Upper lobe of right lung (tissue), 1 donor: ENCODE results near the gene GABRB1. TPM values are rescaled to one million over a fixed set of nuclear protein-coding genes. Genes with fewer than 3 reads are reported as not detected.
A peak's percentile ranks its signal among the peaks of the same experiment; 100 is the strongest.

Source experiments
- ATAC-seq: fragments of 200-7000 bp; cut with Tn5 transposase; one replicate; pipeline ENCODE4 v1.9.1; 2020; ENCODE audit warnings: mild to moderate bottlenecking, moderate library complexity
- DNase-seq: peaks from one replicate; pipeline ENCODE4 v3.0.0-alpha.2; 2020
- H3K27ac ChIP-seq: fragments of 200-600 bp; one replicate; pipeline ENCODE4 v1.8.0; 2022
- H3K27me3 ChIP-seq: fragments of 200-600 bp; one replicate; pipeline ENCODE4 v1.8.0; 2022; ENCODE audit warnings: mild to moderate bottlenecking
- H3K36me3 ChIP-seq: fragments of 200-600 bp; one replicate; pipeline ENCODE4 v1.8.0; 2022
- H3K4me1 ChIP-seq: fragments of 200-600 bp; one replicate; pipeline ENCODE4 v1.8.0; 2022
- H3K4me3 ChIP-seq: fragments of 200-600 bp; one replicate; pipeline ENCODE4 v1.8.0; 2022; ENCODE audit warnings: mild to moderate bottlenecking
- H3K9me3 ChIP-seq: fragments of 200-600 bp; one replicate; pipeline ENCODE4 v1.8.0; 2022
- intact Hi-C: fragments of 100-400 bp; cut with DNase I; formaldehyde crosslinking; loops from one replicate; pipeline ENCODE4 v1.11.0; 2022
- total RNA-seq: library from RNA; stranded (reverse); fragmentation: NEBNext Ultra II Directional; extraction: Animal tissue kit (Norgen Biotek cat#: 25700); gene quantifications from one replicate; pipeline ENCODE4 v1.2.1, GENCODE V29; 2021
- TF ChIP-seq, protein P1 (sequence below): fragments of 200-600 bp; IDR thresholded peaks from one replicate; pipeline ENCODE4 v1.8.0; 2022; ENCODE audit warnings: antibody characterized with exemption
- donor health status: DM: no; HTN: yes; CAD: no; lungs with severe emphysema.

Gene GABRB1
- total RNA-seq, 1 donor from 2014 or later = not detected

DNA sequence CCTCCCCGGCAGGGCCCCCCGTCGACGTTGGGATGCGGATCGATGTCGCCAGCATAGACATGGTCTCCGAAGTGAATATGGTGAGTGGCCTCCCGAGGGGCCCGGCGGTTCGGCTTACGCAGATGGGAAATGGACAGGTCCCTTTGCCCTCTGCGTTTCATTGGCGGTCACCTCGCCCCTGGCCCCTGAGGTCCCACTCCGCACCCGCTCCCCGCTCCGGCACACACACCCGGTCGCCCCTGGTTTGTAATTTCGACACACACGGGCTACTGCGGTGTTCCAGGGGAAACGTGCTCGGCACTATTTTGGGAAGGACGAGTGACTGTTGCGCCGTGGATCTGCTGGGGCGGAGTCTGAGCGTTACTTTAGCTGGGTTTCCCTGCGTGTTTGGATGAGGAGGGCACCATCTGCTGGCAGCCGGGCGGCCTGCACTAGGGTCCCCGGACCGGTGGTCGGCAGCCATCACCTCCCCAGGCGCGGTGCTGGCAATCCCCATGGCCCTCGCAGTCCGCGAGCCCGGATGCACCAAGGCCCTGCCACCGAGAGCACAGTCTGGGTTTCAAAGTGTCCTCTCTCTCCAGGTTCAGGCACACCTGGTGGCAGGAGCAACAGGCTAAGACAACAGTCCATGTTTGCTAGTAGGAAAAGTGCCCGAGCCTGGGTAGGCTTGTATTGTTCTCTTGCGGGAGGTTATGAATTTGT, 1.2 kb downstream of the GABRB1 start:
- DNase-seq (peak; percentile 75), ATAC-seq (peak; percentile 92)
- Histone ChIP-seq H3K27ac (no peak overlapping the region), H3K27me3 (peaks cover 13% of the 10 kb centered on the region), H3K36me3 (no peaks in the 10 kb centered on the region), H3K4me3 (peak overlapping the region; percentile 43), H3K4me1 (no peaks in the 10 kb centered on the region), H3K9me3 (no peaks in the 10 kb centered on the region)
- TF ChIP-seq, protein P1, sequence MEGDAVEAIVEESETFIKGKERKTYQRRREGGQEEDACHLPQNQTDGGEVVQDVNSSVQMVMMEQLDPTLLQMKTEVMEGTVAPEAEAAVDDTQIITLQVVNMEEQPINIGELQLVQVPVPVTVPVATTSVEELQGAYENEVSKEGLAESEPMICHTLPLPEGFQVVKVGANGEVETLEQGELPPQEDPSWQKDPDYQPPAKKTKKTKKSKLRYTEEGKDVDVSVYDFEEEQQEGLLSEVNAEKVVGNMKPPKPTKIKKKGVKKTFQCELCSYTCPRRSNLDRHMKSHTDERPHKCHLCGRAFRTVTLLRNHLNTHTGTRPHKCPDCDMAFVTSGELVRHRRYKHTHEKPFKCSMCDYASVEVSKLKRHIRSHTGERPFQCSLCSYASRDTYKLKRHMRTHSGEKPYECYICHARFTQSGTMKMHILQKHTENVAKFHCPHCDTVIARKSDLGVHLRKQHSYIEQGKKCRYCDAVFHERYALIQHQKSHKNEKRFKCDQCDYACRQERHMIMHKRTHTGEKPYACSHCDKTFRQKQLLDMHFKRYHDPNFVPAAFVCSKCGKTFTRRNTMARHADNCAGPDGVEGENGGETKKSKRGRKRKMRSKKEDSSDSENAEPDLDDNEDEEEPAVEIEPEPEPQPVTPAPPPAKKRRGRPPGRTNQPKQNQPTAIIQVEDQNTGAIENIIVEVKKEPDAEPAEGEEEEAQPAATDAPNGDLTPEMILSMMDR = peak; percentile 50
- intact Hi-C loops = no loop called here

DNA sequence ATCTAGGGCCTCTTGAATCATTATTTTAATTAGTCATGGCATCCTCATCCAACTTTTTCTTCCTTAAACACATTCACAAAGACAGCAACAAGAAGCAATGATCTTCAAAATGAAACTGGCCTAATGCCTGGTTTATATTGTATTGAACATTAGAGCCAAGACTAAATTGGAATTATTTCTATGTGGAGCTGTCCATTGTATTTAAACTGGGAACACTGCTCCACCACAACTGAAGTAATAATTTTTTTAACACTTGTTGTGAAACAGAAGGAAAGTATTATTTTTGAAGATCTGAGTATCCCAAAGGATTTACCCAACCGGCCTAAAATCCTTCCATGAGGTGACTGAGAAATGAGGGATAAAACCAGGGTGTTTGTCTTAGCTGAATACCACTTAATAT, 6.9 kb downstream of the GABRB1 start:
- no peak for DNase-seq

DNA sequence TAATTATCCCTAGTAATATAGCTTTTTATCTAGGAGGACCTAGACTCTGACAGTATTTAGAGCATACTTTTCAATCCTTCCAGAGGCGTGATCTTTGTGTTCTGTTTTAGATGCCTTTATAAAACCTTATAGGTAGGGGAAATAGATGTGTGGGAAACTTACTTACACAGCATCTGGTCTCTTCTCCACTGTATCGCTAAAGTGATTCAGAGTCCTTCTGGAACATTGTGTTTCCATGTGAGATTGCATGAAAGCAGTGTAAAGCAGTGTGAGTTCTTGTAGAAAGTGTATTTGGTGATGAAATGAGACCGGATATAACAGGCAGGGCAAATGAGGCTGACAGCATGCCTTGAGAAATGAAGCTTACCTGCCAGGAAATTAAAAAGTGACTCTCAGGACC, 9.5 kb downstream of the GABRB1 start:
- no peaks in the 10 kb centered on the region for H3K4me1 ChIP-seq
- ATAC-seq (no peak), DNase-seq (no peak)
- no peak overlapping the region for H3K27ac ChIP-seq
- H3K27me3 ChIP-seq = no peaks in the 10 kb centered on the region
- H3K4me3 ChIP-seq = no peak overlapping the region
- TF ChIP-seq, protein P1 = no peak
- H3K9me3 ChIP-seq = no peaks in the 10 kb centered on the region
- intact Hi-C loops = no loop called here
- no peaks in the 10 kb centered on the region for H3K36me3 ChIP-seq

More for the DNA sequence above, 6.9 kb downstream of the GABRB1 start:
- Histone ChIP-seq H3K9me3 (no peaks in the 10 kb centered on the region), H3K27ac (no peak overlapping the region), H3K4me3 (no peak overlapping the region), H3K36me3 (no peaks in the 10 kb centered on the region), H3K27me3 (no peaks in the 10 kb centered on the region), H3K4me1 (no peaks in the 10 kb centered on the region)
- TF ChIP-seq, protein P1 = no peak
- ATAC-seq = no peak
- intact Hi-C loops = no loop called here

DNA sequence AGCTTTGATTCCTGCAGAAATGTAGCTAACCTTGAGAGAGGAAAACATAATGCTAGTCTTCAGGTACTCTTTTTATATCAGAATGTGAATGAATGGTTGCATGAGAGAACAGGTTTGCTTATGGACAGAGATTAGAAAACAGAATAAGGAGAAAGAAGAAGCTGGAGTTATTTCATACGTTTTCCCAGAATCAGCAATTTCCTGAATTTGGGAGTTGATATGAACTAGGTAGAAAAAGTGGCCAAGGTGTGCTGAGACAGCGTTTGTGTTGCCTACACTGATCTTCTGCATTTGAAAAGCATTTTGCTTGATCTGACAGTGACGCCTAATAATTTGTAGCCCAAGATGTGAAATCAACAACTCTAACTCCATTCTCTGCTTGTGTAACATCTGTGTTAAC, 12.5 kb downstream of the GABRB1 start:
- ATAC-seq (no peak), DNase-seq (no peak)
- TF ChIP-seq, protein P1 = no peak
- no peaks in the 10 kb centered on the region for H3K9me3 ChIP-seq
- intact Hi-C loops = no loop called here
- no peaks in the 10 kb centered on the region for H3K4me1 ChIP-seq
- H3K36me3 ChIP-seq = no peaks in the 10 kb centered on the region
- H3K27me3 ChIP-seq = no peaks in the 10 kb centered on the region
- H3K4me3 ChIP-seq = no peak overlapping the region
- H3K27ac ChIP-seq = no peak overlapping the region

DNA sequence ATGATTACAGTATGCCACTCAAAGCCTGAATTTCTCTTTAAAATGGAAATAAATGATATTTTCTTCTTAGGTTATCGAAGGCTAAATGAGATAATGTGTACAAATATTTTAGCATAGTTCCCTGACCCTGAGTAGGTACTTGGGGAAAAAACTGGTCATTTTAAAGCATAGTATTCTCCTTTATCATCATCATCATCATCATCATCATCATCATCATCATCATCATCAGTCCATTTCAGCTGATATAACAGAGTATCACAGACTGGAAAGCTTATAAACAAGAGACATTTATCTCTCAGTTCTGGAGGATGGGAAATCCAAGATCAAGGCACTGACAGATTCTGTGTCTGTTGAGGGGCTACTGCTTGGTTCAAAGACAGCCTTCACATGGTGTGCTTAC, 13.9 kb downstream of the GABRB1 start:
- no peak for ATAC-seq
- H3K27ac ChIP-seq = no peak overlapping the region
- no peaks in the 10 kb centered on the region for H3K27me3 ChIP-seq
- H3K4me3 ChIP-seq = no peak overlapping the region
- intact Hi-C loops = no loop called here
- no peaks in the 10 kb centered on the region for H3K36me3 ChIP-seq
- H3K4me1 ChIP-seq = no peaks in the 10 kb centered on the region
- no peaks in the 10 kb centered on the region for H3K9me3 ChIP-seq
- TF ChIP-seq, protein P1 = no peak
- DNase-seq = no peak

DNA sequence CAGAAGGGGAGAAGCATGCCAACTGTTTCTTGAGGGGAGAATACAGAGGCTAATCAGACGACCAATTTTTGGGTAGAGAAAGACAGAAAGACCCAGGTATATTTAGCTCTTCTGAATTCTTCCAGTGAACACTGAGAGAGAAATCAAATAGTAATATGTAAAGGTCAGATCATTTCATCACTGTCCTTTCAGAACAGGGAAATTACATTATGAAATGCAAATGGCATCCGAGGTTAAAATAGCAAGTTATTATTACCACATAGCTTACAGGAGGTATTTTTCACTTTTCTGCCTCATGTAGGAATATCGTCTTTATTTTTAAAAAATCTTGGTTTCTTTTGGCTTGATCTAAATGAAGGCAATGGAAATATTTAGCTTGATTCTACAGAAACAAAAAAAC, 18.0 kb downstream of the GABRB1 start:
- Histone ChIP-seq H3K9me3 (no peaks in the 10 kb centered on the region), H3K36me3 (no peaks in the 10 kb centered on the region), H3K27me3 (no peaks in the 10 kb centered on the region), H3K27ac (no peak overlapping the region), H3K4me3 (no peak overlapping the region), H3K4me1 (no peaks in the 10 kb centered on the region)
- TF ChIP-seq, protein P1 = no peak
- ATAC-seq = no peak
- DNase-seq = no peak
- intact Hi-C loops = no loop called here
